Heart right ventricle (tissue), 16 donors: ENCODE measurements around the gene PMIS2. TPM values are rescaled to one million over a fixed set of nuclear protein-coding genes. Genes with fewer than 3 reads are reported as not detected.

ENCODE experiments used
- ATAC-seq, 8 donors: fragments of 200-7000 bp; cut with Tn5 transposase; one replicate each; pipeline ENCODE4 v1.9.1; 2020; ENCODE audit warnings: mild to moderate bottlenecking in 8 of 8, moderate library complexity in 8 of 8, moderate number of reproducible peaks in 1 of 8
- DNase-seq, 2 donors: peaks; one replicate each; pipeline ENCODE4 v3.0.0-alpha.2; 2020
- H3K27ac ChIP-seq, 10 donors: fragments of 200-600 bp; sonication (generic) in 2 of 10; one replicate each; pipeline versions ENCODE4 v1.5.0 to v1.8.0; 2020 to 2022; ENCODE audit warnings: mild to moderate bottlenecking in 3 of 10
- H3K27me3 ChIP-seq, 7 donors: fragments of 200-600 bp; one replicate each; pipeline ENCODE4 v1.8.0; 2021 to 2022; ENCODE audit warnings: mild to moderate bottlenecking in 2 of 7
- H3K36me3 ChIP-seq, 9 donors: fragments of 200-600 bp; sonication (generic) in 1 of 9; one replicate each; pipeline versions ENCODE4 v1.5.0 to v1.8.0; 2020 to 2022; ENCODE audit warnings: mild to moderate bottlenecking in 2 of 9
- H3K4me1 ChIP-seq, 9 donors: fragments of 200-600 bp; sonication (generic) in 1 of 9; one replicate each; pipeline versions ENCODE4 v1.5.0 to v1.8.0; 2020 to 2022; ENCODE audit warnings: mild to moderate bottlenecking in 4 of 9
- H3K4me3 ChIP-seq, 10 donors: fragments of 200-600 bp; sonication (generic) in 2 of 10; one replicate each; pipeline versions ENCODE4 v1.5.0 to v1.8.0; 2020 to 2022; ENCODE audit warnings: mild to moderate bottlenecking in 7 of 10, moderate library complexity in 2 of 10
- H3K9me3 ChIP-seq, 11 donors: fragments of 200-600 bp in 10 of 11; sonication (generic) in 2 of 11; one replicate each; pipeline versions ENCODE4 v1.5.0 to v1.8.0; 2013 to 2022; ENCODE audit warnings: mild to moderate bottlenecking in 2 of 11, control low read depth in 1 of 11, moderate library complexity in 1 of 11
- CTCF ChIP-seq, 9 donors: fragments of 200-600 bp; sonication (generic) in 2 of 9; IDR thresholded peaks; one replicate each; pipeline versions ENCODE4 v1.5.0 to v1.8.0; 2021 to 2022; ENCODE audit warnings: antibody characterized with exemption in 9 of 9, mild to moderate bottlenecking in 5 of 9, moderate library complexity in 1 of 9
- WGBS, 2 donors: extraction: QIAGEN DNeasy Blood & Tissue Kit; methylation state at CpG; one replicate each; pipeline ENCODE4 v1.1.7; 2013; ENCODE audit warnings: inconsistent platforms in 1 of 2; 5-methylcytosine and 5-hydroxymethylcytosine counted together
- intact Hi-C, 10 donors: fragments of 100-400 bp; cut with DNase I; formaldehyde crosslinking; loops; one replicate each; pipeline versions ENCODE4 v1.11.1 to v1.14.2; 2022
- polyA plus RNA-seq, 2 donors: library from polyadenylated mRNA; stranded (reverse); fragments of 200-250 nt; gene quantifications; one replicate each; pipeline ENCODE4 v1.2.3, GENCODE V29; 2013
- total RNA-seq, 10 donors: library from RNA; stranded (reverse); fragmentation: NEBNext Ultra II Directional in 3 of 10; extraction: Animal tissue kit (Norgen Biotek cat#: 25700) in 3 of 10; gene quantifications; one replicate each; pipeline versions ENCODE4 v1.2.1 to v1.2.4, GENCODE V29; 2021 to 2023
- donor health status: Arrhythmogenic right ventricular cardiomyopathy.
- donor health status: ischemic (EF 13 %, LVEDD 7.1; RV severe dilation, severe dysfunction).
- donor health status: healthy with polysubstance abuse.
- donor health status: DM: no; HTN: yes; CAD: no.
- donor health status: DM: no; HTN: no; CAD: no.
- donor health status: ischemic (EF 25% LVEDD 6.9; RV normal size, moderate dysfunction).
- donor health status: ischemic (EF 25% LVEDD 5.7; RV mildly dilated, moderate dysfunction).
- donor health status: healthy.
- donor health status: DM: yes; HTN: yes; CAD: no.
- donor health status: Ischemic cardiomyopathy.
- donor health status: ischemic (EF 35%, LVEDD 5.7; RV mildly dilated, moderate dysfunction).
- donor health status: nonischemic (EF 11% LVEDD 7.7; RV severe dilation, severe dysfunction).
- donor health status: DM: yes; HTN: yes; CAD: no.
- donor health status: PGD.
- donor health status: ischemic (EF 29% LVEDD 5.4; RV normal size, mild dysfunction).
- donor health status: nonischemic (EF 23%, LVEDD 6.1; RV moderate dilation, normal function).

Gene PMIS2
- total and polyA plus RNA-seq, 12 donors = not detected

- Histone ChIP-seq H3K9me3 (peaks cover 0 to 18% (median 9%) of the 10 kb centered on the region in 11 donors), H3K27me3 (peaks cover 0 to 35% (median 15%) of the 10 kb centered on the region in 7 donors), H3K27ac (no peak overlapping the region), H3K36me3 (no peaks in the 10 kb centered on the region), H3K4me3 (no peak overlapping the region), H3K4me1 (no peaks in the 10 kb centered on the region)
- 84 to 96% methylated on average over 1 of the region's 1 CpG for WGBS, 2 donors
- intact Hi-C loops = no loop called here
- TF ChIP-seq CTCF (IDR thresholded peaks at IDR 0.05) = no peak
- no peak for DNase-seq
- no peak for ATAC-seq
Observed at GRCh38 chr19:35571406-35571965, 14.5 kb upstream of the PMIS2 start.

- WGBS, 2 donors = 76 to 85% methylated on average over 1 of the region's 1 CpG
- intact Hi-C loops = no loop called here
- H3K4me3 ChIP-seq = no peak overlapping the region
- TF ChIP-seq CTCF (IDR thresholded peaks at IDR 0.05) = no peak
- DNase-seq = no peak
- no peak overlapping the region for H3K27ac ChIP-seq
- no peaks in the 10 kb centered on the region for H3K4me1 ChIP-seq
- ATAC-seq = no peak
- H3K27me3 ChIP-seq = peaks cover 0 to 14% (median 5%) of the 10 kb centered on the region in 7 donors
- H3K36me3 ChIP-seq = no peaks in the 10 kb centered on the region
- H3K9me3 ChIP-seq = peaks cover 0 to 26% (median 9%) of the 10 kb centered on the region in 11 donors
Observed at GRCh38 chr19:35577918-35578317, 8.1 kb upstream of the PMIS2 start.

GRCh38 chr19:35578707-35579106, 7.3 kb upstream of the PMIS2 start:
- no peak for TF ChIP-seq CTCF (IDR thresholded peaks at IDR 0.05)
- 58 to 68% methylated on average over 7 of the region's 7 CpGs for WGBS, 2 donors
- Histone ChIP-seq H3K27me3 (peaks cover 0 to 17% (median 8%) of the 10 kb centered on the region in 7 donors), H3K9me3 (peaks cover 0 to 26% (median 9%) of the 10 kb centered on the region in 11 donors), H3K27ac (no peak overlapping the region), H3K36me3 (no peaks in the 10 kb centered on the region), H3K4me1 (no peaks in the 10 kb centered on the region), H3K4me3 (no peak overlapping the region)
- DNase-seq (no peak), ATAC-seq (no peak)
- intact Hi-C loops = no loop called here

- no peak for DNase-seq
- no peak for TF ChIP-seq CTCF (IDR thresholded peaks at IDR 0.05)
- intact Hi-C loops = no loop called here
- Histone ChIP-seq H3K36me3 (no peaks in the 10 kb centered on the region), H3K27ac (no peak overlapping the region), H3K27me3 (peaks cover 0 to 44% (median 25%) of the 10 kb centered on the region in 7 donors), H3K4me1 (no peaks in the 10 kb centered on the region), H3K9me3 (no peaks in the 10 kb centered on the region), H3K4me3 (no peak overlapping the region)
- 76 to 78% methylated on average over 1 of the region's 1 CpG for WGBS, 2 donors
- no peak for ATAC-seq
Observed at GRCh38 chr19:35582760-35583159, 3.2 kb upstream of the PMIS2 start.
